Nephron progenitor cell (in vitro differentiated cells): ENCODE measurements around the gene ALKAL2.

Experiments used
- DNase-seq: peaks from one replicate; pipeline ENCODE4 v3.0.0; 2021
- H3K27ac Mint-ChIP-seq: 2 replicates; pipeline ENCODE4 v1.8.0; 2021; ENCODE audit warnings: mild to moderate bottlenecking, moderate library complexity, mixed read lengths
- H3K27me3 Mint-ChIP-seq: 2 replicates; pipeline ENCODE4 v1.8.0; 2021; ENCODE audit warnings: mild to moderate bottlenecking, low read depth, mixed read lengths; ENCODE audit not compliant: poor library complexity
- H3K36me3 Mint-ChIP-seq: 2 replicates; pipeline ENCODE4 v1.8.0; 2021; ENCODE audit warnings: low read depth, mixed read lengths
- H3K4me1 Mint-ChIP-seq: 2 replicates; pipeline ENCODE4 v1.8.0; 2021; ENCODE audit warnings: mixed read lengths
- H3K4me3 Mint-ChIP-seq: 2 replicates; pipeline ENCODE4 v1.8.0; 2021; ENCODE audit warnings: mild to moderate bottlenecking, moderate library complexity, mixed read lengths
- H3K9me3 Mint-ChIP-seq: 2 replicates; pipeline ENCODE4 v1.8.0; 2021; ENCODE audit warnings: mild to moderate bottlenecking, moderate library complexity, mixed read lengths
- CTCF ChIP-seq: fragments of 200-600 bp; sonication (generic); IDR thresholded peaks from 2 replicates; pipeline ENCODE4 v1.5.0; 2021; ENCODE audit warnings: antibody characterized with exemption

ALKAL2 gene

GRCh38 chr2:258933-259332 lies 29.0 kb downstream of the ALKAL2 start:
- Mint-ChIP-seq H3K27ac (no peak overlapping the region), H3K4me3 (no peak overlapping the region), H3K9me3 (peaks cover 78% of the 10 kb centered on the region)

GRCh38 chr2:257842-258241 lies 30.0 kb downstream of the ALKAL2 start:
- peaks cover 52% of the 10 kb centered on the region for H3K36me3 Mint-ChIP-seq
- peaks cover 24% of the 10 kb centered on the region for H3K27me3 Mint-ChIP-seq
- H3K9me3 Mint-ChIP-seq: peaks cover 72% of the 10 kb centered on the region
- no peak for DNase-seq
- H3K27ac Mint-ChIP-seq: no peak overlapping the region
- no peak overlapping the region for H3K4me3 Mint-ChIP-seq
- peaks cover 10% of the 10 kb centered on the region for H3K4me1 Mint-ChIP-seq
- TF ChIP-seq CTCF: no peak

More at GRCh38 chr2:258933-259332, 29.0 kb downstream of the ALKAL2 start:
- Mint-ChIP-seq H3K27me3 (peaks cover 34% of the 10 kb centered on the region), H3K4me1 (peaks cover 10% of the 10 kb centered on the region), H3K36me3 (peaks cover 55% of the 10 kb centered on the region)
- DNase-seq: no peak
- TF ChIP-seq CTCF: no peak

- Mint-ChIP-seq H3K9me3 (peaks cover 68% of the 10 kb centered on the region), H3K27me3 (peaks cover 20% of the 10 kb centered on the region), H3K4me1 (peaks cover 10% of the 10 kb centered on the region), H3K27ac (no peak overlapping the region), H3K36me3 (peaks cover 48% of the 10 kb centered on the region), H3K4me3 (no peak overlapping the region)
- DNase-seq: no peak
- TF ChIP-seq CTCF: no peak
Observed at GRCh38 chr2:257429-257828, 30.5 kb downstream of the ALKAL2 start.

GRCh38 chr2:256094-256493 lies 31.8 kb downstream of the ALKAL2 start:
- no peak for DNase-seq
- H3K4me1 Mint-ChIP-seq: peaks cover 10% of the 10 kb centered on the region
- TF ChIP-seq CTCF: no peak
- peaks cover 10% of the 10 kb centered on the region for H3K27me3 Mint-ChIP-seq
- no peak overlapping the region for H3K27ac Mint-ChIP-seq
- H3K36me3 Mint-ChIP-seq: peaks cover 35% of the 10 kb centered on the region
- H3K4me3 Mint-ChIP-seq: no peak overlapping the region
- H3K9me3 Mint-ChIP-seq: peaks cover 54% of the 10 kb centered on the region

GRCh38 chr2:255195-255594 lies 32.7 kb downstream of the ALKAL2 start:
- H3K27ac Mint-ChIP-seq: no peak overlapping the region
- H3K9me3 Mint-ChIP-seq: peaks cover 45% of the 10 kb centered on the region
- TF ChIP-seq CTCF: no peak
- H3K27me3 Mint-ChIP-seq: peaks cover 3% of the 10 kb centered on the region
- H3K4me3 Mint-ChIP-seq: no peak overlapping the region
- H3K4me1 Mint-ChIP-seq: peaks cover 10% of the 10 kb centered on the region
- DNase-seq: no peak
- H3K36me3 Mint-ChIP-seq: peaks cover 26% of the 10 kb centered on the region

GRCh38 chr2:254241-254640 lies 33.6 kb downstream of the ALKAL2 start:
- Mint-ChIP-seq H3K36me3 (peaks cover 23% of the 10 kb centered on the region), H3K27ac (no peak overlapping the region), H3K27me3 (peaks cover 3% of the 10 kb centered on the region), H3K4me1 (peaks cover 10% of the 10 kb centered on the region), H3K4me3 (no peak overlapping the region), H3K9me3 (peaks cover 36% of the 10 kb centered on the region)
- no peak for DNase-seq
- TF ChIP-seq CTCF: no peak
